NCI-H526 treated with DMSO at 0.1 percent for 48 hours (cell line): ENCODE measurements around the gene PKN3.
A peak's percentile ranks its signal among the peaks of the same experiment; 100 is the strongest.
"Not testable (repeated sequence)": the region's sequence is repeated elsewhere in the genome, so short reads cannot be mapped to it uniquely, and the experiment has no call there.

Source experiments
- DNase-seq: peaks from one replicate; lab custom pipeline; 2025; lab: John Stamatoyannopoulos, UW

Gene PKN3

DNA sequence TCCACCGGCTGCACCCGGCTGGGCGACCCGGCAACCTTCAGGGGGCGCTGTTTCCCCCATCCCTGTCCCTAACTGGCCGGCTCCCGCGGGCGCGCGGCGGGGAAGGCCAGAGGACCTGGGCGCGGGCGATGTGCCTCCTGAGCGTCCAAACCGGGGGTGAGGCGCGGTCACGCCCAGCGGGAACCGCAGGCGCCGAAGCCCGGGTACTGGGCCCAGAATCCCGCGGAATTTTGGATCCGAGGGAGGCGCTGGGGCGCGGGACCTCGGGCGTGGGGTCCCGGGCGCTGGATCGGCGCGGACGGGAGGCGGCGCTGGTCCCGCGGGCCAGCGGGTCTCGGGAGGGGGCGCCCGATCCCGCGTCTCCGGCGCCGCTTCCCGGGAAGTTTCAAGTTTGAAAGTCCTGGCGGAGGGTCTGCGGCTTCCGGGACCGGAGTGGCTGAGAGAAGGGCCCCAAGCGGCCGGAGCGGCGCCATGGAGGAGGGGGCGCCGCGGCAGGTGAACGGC lies at the start of gene PKN3:
TSS of gene PKN3 (plus strand) at position 59 of the 504 bp plus-strand sequence. CDS start at position 472, 413 bp downstream.
- DNase-seq = peak; percentile 64

DNA sequence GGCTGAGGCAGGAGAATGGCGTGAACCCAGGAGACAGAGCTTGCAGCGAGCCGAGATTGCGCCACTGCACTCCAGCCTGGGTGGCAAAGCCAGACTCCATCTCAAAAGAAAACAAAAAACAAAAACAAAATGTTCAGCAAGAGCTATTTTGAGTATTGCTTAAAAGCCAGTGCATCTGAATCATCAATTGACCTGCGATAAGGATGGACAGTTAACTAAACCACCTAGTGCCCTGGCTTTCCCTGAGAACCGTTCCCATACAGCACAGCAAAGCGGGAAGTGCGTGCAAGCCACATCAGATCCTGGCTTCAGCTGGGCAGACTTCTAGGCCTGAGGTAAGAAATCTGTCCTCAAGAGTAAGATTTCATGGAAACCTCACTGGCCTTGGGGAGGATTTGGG lies 48.4 kb upstream of the PKN3 start:
- DNase-seq = no peak

DNA sequence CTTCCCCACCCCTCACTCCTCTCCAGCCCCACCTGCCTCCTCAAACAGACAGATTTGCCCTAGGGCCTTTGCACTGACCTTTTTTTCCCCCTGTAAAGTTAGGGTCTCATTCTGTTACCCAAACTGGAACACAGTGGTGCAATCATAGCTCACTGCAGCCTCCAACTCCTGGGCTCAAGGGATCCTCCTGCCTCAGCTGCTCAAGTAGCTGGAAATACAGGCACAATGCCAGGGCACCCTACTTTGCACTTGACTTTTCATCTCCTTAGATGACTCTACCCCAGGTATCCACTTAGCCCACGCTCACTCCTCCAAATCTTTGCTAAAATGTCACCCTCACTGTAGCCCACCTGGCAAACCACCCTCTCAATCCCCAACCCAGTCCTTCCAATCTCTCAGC lies 47.8 kb upstream of the PKN3 start:
- no peak for DNase-seq

DNA sequence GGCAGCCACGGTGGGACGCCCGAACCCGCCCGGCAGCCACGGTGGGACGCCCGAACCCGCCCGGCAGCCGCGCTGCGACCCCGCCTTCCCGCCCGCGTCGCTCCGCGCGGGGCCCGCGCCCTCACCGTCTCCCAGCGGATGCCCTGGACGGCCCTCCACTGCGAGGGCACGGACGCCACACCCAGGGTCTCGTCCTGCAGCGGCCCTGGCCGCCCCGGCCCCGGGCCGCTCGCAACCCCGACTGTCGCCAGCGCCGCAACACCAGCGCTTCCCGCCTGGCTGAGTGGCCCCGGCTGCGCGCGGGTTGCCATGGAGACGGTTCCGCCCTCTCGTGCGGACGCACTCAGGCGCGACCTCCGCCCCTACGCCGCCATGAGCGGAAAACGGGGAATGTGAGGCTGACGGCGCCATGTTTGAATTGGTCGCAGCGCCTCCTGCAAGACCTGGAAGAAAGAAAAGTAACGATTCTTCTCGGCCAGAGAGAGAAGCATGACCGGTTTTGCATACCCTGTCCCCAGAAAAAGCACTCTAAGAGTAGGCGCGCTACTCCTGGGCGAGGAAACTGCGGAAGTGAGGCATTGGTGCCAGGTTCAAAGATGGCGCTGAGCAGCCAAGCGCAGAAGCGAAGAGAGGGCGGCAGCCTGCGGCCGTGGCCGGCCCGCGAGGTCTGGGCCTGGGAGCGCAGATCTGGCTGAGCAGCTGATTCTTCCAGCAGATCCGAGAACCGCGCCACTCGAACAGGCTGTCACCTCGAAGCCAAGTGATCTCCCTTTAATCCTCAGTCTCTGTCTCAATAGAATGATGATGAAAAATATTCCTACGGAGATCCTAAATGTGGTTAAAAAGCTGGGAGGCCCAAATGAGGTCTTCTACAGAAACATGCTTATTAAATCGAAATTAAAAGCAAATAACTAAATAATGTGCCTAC lies 45.6 kb upstream of the PKN3 start, which contains the start of gene DYNC2I2:
TSS of gene DYNC2I2 (minus strand) at position 432 of the 928 bp plus-strand sequence. CDS start at position 311, 121 bp downstream.
- peak; percentile 90 for DNase-seq

DNA sequence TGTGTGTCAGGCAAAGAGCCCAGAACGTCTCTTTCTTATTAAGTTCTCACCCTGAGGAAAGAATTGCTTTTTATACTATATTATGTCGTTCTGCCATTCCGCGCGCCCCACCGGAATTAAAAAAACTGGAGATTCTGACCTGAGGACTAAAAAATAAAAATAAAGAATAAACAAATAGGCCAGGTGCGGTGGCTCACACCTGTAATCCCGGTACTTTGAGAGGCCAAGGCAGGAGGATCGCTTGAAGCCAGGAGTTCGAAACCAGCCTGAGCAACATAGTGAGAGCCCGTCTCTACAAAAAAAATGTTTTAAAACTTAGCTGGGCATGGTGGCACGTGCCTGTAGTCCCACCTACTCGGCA lies 45.0 kb upstream of the PKN3 start:
- no peak for DNase-seq

DNA sequence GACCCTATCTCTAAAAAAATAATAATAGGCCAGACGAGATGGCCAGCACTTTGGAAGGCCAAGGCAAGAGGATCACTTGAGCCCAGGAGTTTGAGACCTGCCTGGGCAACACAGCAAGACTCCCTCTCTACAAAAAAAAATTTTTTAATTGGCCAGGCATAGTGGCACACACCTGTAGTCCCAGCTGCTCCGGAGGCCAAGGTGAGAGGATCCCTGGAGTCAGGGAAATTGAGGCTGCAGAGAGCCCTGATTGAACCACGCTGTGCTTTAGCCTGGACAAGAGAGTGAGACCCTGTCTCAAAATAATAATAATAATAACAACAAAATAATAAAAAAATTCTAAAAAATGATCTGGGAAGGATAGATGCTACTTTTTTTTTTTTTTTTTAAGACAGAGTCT lies 44.5 kb upstream of the PKN3 start:
- no peak for DNase-seq

DNA sequence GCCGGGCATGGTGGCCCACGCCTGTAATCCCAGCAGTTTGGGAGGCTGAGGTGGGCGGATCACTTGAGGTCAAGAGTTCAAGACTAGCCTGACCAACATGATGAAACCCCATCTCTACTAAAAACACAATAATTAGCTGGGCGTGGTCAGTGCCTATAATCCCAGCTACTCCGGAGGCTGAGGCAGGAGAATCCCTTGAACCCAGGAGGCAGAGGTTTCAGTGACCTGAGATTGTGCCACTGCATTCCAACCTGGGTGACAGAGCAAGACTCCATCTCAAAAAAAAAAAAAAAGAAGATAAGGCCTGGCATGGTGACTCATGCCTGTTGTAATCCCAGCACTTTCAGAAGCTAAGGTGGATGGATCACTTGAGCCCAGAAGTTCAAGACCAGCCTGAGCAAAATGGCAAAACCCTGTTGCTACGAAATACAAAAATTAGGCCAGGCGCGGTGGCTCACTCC lies 35.8 kb upstream of the PKN3 start:
- DNase-seq = not testable (repeated sequence)

DNA sequence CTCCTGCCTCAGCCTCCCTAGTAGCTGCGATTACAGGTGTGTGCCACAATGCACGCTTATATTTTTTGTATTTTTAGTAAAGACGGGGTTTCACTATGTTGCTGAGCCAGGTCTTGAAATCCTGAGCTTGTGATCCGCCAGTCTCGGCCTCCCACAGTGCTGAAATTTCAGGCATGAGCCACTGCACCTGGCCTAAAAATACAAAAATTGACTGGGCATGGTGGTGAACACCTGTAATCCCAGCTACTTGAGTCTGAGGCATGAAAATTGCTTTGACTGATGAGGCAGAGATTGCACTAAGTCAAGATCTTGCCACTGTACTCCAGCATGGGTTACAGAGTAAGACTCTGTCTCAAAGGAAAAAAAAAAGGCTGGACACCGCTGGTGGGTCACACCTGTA lies 32.5 kb upstream of the PKN3 start:
- no peak for DNase-seq

DNA sequence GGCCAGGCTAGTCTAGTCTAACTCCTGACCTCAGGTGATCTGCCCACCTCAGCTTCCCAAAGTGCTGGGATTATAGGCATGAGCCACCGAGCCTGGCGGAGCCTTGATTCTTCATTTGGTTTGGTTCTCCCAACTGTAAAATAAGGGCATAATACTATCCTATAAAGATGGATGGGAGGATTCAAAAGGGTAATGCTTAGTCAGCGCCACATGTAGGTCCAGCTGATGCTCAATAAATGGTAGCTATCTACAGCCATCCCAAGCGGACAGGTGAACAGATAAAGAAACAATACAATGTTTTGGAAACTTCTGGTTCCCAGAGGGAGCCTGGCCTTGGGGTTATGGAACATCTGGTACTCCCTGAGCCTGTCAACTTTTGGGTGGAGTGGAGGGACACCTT lies 26.9 kb upstream of the PKN3 start:
- no peak for DNase-seq

DNA sequence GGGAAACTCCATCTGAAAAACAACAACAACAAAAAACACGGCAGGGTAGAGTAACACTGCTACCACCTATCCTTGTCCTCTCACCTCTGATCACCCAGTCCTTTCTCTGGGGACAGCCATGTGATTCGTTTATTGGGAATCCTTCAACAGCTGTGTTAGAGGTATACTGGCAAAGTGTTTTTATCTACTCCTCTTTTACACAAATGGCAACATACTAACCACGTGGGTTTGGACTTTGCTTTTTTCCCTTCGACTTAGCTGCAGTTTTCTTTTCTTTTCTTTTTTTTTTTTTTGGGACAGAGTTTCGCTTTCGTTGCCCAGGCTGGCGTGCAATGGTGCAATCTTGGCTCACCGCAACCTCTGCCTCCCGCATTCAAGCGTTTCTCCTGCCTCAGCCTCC lies 24.5 kb upstream of the PKN3 start:
- no peak for DNase-seq

DNA sequence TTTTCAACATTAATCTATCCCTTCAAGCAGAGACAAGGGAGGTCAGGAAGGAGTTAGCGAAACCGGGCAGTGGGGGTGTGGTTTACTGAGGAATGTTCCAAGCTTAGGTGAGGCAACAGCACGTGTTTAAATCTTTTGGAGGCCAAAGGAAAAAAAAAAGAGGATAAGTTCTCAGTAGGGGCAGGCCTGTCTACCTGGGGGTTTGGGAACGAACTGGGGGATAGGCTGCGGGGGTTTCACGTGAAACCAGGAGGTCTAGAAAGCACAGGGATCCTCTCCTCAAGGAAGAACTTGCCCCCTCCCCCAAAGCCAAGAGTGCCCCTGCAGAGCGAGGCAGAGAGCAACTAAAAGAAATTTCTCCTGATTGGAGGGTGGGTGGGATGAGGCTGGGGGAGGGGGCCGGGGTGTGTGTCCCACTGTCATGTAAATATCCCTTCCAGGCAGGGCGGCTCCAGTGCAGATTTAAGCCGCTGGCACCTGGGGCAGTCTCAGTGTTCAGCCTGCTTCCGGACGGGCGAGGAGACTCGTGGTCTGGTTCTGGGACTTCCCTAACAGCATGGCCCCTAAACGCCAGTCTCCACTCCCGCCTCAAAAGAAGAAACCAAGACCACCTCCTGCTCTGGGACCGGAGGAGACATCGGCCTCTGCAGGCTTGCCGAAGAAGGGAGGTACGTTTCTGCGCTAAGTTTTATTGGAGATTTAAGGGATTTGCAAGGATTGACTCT lies 18.8 kb upstream of the PKN3 start:
- no peak for DNase-seq

DNA sequence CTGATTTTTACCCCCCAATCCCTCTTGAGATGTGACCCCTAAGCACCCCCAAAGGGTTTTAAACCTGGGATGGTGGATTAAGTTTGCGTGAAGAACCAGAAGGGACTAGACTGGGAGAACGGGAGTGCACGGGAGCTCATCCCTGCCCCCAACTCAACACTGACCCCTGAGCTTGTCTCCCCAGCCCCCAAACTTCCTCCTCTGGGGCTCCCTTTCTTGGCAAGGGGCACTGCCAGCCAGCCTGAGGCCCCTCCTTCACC lies 18.3 kb upstream of the PKN3 start:
- DNase-seq = no peak

DNA sequence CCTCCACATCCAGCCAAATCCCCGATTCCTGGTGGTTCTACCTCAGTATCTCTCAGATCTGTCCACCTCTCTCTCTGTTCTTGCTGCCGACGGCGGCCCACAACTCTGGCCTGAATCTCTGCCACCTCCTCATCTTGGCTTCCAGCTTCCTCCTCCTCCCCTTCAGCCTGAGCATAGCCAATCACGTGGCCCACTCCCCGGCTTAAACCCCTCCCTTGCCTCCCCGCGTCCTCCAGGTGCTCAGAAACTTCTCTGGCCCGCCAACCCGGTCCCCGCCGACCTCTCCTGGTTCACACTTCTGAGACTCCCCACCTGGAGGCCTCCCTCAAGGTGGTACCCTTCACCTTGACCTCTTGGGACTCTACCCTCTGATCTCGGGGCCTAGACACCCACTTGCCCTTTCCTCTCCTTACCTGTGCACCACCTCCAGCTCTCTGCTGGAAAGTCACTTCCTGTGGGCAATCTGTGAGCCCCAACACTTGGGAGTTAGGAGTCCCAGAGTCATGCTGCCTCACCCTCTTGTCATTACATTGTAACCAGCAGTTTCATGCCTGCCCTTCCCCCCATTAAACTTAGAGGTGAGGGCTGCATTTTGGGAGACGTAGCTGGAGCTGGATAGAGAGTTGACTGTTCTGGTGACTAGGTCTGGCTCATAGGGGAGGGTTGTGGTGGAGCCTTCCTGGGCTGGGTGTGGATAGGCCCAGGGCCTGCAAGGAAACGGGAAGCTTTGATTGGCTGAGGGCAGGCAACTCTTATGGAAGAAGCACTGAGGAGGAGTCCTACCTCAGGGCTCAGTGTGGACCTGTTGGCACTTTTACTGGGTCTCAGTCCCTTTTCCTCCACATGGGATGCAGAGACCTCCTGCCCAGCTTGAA lies 17.7 kb upstream of the PKN3 start:
- peak; percentile 61 for DNase-seq

DNA sequence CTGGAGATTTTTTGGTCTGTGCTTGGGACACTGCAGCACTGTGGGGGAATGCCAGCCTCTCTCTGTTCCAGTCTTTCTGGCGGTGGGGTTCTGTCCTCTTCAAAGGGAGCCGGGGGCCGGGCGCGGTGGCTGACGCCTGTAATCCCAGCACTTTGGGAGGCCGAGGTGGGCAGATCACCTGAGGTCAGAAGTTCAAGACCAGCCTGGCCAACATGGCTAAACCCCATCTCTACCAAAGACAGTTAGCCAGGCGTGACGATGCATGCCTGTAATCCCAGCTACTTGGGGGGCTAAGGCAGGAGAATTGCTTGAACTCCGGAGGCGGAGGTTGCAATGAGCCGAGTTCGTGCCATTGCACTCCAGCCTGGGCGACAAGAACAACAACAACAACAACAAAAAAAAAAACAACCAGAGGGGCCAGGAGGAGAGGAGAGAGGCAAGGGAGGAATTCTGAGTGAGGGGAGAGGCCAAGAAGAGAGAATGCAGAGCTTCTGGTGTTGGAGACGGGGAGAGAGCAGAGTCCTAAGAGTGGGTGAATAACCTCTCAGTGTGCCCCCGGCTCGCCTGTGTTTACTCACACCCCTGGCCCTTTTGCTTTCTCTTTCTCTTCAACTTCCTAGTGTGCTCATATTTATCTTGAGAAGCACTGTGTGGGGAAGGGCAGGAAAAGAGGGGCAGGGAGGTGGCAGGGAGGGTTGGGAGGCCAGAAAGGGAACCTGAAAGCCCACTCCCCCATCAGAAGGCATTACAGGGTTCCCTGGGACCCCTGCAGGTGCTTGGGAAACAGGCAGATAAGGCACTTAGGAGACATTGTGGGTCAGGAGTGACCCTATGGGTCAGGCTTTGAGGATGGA lies 16.4 kb upstream of the PKN3 start:
- no peak for DNase-seq

DNA sequence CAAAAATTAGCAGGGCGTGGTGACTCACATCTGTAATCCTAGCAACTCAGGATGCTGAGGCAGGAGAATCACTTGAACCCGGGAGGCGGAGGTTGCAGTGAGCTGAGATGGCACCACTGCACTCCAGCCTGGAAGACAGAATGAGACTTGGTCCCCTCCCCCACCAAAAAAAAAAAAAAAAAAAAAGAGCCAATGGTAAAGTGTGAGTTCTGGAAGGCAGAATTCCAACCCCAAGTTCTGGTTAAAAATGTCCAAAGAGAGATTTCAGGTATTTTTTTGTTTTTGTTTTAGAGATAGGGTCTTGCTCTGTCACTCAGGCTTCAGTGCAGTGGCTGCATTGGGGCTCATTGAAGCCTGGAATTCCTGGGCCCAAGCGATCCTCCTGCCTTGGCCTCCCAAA lies 14.8 kb upstream of the PKN3 start:
- no peak for DNase-seq

DNA sequence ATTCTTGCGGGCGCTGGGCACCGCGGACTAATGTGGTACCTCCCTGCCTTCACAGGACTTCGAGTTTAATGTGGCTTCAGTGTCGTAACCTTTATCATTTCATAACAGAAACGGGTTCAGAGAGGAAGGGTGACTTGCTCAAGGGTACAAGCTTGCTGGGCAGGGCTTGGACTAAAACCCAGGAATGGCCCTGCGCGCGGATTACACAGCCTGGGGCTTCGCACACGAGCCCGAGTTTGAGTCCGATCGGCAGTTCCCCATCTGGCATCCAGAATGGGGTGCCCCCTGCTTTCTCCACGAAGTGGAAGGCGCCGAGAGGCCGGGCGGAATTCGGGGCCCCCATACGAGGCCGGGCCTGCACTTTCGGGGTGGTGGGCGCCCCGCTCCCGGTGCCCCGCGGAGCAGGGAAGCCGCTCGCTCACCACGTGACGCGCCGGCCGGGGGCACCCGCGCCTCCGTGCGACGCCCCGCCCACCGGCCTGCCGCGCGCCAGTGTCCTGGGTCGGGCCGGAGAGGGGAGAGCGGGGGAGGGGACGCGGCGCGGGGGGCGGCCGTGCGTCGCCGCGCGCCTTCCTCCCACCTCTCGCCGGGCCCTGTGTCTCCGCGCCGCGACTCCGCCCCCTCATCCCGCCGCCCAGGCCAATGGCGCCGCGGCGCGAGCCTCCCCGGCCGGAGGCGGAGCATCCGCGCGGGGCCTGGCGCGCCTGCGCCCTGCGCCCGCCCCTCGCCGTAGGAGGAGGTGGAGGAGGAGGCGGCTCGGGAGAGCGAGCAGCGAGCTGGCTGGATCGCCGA lies 13.6 kb upstream of the PKN3 start, which contains the start of gene SET:
TSS of gene SET (plus strand) at position 722 of the 792 bp plus-strand sequence. CDS start 361 bp downstream, outside the sequence.
- peak; percentile 89 for DNase-seq

DNA sequence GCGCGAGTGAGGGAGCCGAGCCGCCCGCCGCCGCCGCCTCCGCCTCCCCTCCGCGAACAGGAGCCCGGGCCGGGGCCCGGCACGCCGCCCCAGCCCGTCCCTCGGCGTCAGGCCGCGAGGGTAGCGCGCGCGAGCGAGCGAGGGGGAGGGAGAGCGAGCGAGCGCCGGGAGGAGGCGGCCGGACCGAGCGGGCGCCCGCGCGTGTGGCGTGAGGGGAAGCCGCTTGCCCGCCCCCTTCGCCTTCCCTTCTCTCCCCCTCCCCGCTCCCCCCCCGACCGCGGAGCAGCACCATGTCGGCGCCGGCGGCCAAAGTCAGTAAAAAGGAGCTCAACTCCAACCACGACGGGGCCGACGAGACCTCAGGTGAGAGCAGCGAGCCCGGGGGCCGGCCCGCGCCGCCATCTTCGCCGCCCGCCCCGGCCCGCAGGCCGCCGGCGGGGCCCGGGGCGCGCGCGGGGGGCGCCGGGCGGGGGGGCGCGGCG lies 13.0 kb upstream of the PKN3 start:
- DNase-seq = peak; percentile 6

DNA sequence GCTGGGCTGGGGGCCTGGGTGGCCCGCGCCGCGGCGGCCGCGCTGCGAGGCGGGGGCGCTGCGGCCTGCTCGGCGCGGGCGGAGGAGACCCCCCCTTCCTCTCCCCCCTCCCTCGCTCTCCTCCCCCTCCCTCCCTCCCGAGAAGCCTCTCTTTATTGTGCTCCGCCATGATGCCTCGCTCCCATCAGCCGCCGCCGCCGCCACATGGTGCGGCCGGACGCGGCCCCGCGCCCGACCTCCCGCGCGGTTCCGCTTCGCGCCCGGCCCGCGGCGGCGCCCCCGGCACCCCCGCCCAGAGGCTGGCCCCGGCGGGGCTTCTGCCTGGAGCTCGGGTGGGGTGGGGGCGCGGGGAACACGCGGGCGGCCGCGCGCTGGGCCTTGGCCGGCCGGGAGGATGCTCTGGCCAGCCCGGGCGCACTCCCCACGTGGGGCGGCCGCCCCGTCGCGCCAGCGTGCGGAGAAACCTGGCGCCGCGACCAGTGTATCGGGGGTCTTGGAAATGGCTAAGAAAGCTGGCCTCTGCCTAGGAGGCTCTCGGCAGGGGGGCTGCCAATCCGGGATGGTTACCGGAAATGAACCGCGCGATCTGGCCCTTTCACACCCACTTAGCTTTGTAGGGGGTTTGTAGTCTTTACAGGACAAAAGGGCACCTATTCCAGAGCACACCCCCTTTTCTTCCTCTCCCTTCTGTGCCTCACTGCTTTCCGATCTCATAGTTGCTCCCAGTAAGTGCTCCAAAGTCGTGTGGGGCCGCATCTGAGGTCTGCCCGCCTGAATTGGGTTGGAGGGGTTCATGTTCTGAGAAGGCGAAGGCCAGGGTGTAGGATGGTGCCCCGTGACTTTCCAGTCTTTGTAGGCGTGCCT lies 12.3 kb upstream of the PKN3 start:
- DNase-seq = peak; percentile 3

DNA sequence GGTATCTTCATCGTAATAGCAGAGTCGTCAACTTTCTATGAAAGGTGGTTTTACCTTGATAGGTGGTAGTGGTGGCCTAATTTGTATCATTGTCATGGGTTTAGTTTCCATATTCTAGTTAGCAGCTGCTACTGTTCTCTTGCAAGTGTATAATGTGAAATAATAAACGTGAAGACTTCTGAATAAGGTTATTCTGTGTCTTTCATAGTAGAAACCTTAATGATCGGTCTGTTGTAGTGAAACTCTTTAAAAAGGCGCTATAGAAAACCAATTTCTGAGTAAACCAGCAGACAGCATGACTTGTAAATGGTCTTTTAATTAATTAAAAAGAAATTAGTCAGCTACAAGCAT lies 11.6 kb upstream of the PKN3 start:
- no peak for DNase-seq
